Skin epidermis (tissue), 12 donors: ENCODE results near the gene UBP1.
"Not testable (repeated sequence)": the region's sequence is repeated elsewhere in the genome, so short reads cannot be mapped to it uniquely, and the experiment has no call there.

ENCODE experiments used
- H3K27ac ChIP-seq, 21 experiments: fragments of 200-600 bp; sonication (generic) in 11 of 21; one replicate each; pipeline ENCODE4 v1.5.0; 2020; ENCODE audit warnings: mild to moderate bottlenecking in 3 of 21, inconsistent platforms in 2 of 21, moderate library complexity in 2 of 21
- H3K4me3 ChIP-seq, 7 experiments: fragments of 200-600 bp; sonication (generic) in 2 of 7; one replicate each; pipeline ENCODE4 v1.5.0; 2020; ENCODE audit warnings: inconsistent platforms in 2 of 7, mild to moderate bottlenecking in 2 of 7, moderate library complexity in 1 of 7

Gene UBP1

GRCh38 chr3:33360136-33360825 lies 79.9 kb downstream of the UBP1 start:
- Histone ChIP-seq H3K4me3 (no peak overlapping the region), H3K27ac (no peak overlapping the region)

GRCh38 chr3:33358172-33358781 lies 81.9 kb downstream of the UBP1 start:
- Histone ChIP-seq H3K27ac (no peak overlapping the region), H3K4me3 (no peak overlapping the region)

GRCh38 chr3:33355611-33356010 lies 84.6 kb downstream of the UBP1 start:
- Histone ChIP-seq H3K4me3 (no peak overlapping the region), H3K27ac (no peak overlapping the region)

- no peak overlapping the region for H3K4me3 ChIP-seq
Observed at GRCh38 chr3:33339758-33340157, 100.4 kb downstream of the UBP1 start.

GRCh38 chr3:33338936-33339465 lies 101.2 kb downstream of the UBP1 start:
- not testable (repeated sequence) for H3K27ac ChIP-seq, H3K4me3 ChIP-seq

More at GRCh38 chr3:33339758-33340157, 100.4 kb downstream of the UBP1 start:
- H3K27ac ChIP-seq = no peak overlapping the region
